ENCODE results near the gene PGBD1. TPM values are rescaled to one million over a fixed set of nuclear protein-coding genes. Genes with fewer than 3 reads are reported as not detected.

The PGBD1 gene
- total and polyA plus RNA-seq, 10 donors, result 1.6 to 7.8 (median 3.4) TPM

- DNase-seq, result no peak
- H3K36me3 ChIP-seq, result no peaks in the 10 kb centered on the region
- H3K4me1 ChIP-seq, result peaks cover 11 to 38% (median 30%) of the 10 kb centered on the region in 6 donors
- intact Hi-C loops (cut with DNase I; ENCODE audit: low total_unique reads), result no loop called here
- 50 to 60% (median 57%) methylated on average over 4 of the region's 4 CpGs for whole genome bisulfite sequencing, 5 donors
- H3K4me3 ChIP-seq, result no peak overlapping the region
- H3K27me3 ChIP-seq (replicated peaks in 1 of 7), result no peaks in the 10 kb centered on the region
- H3K27ac ChIP-seq, result no peak overlapping the region
- H3K9me3 ChIP-seq, result peaks cover 0 to 16% (median 12%) of the 10 kb centered on the region in 8 donors
- no peak for TF ChIP-seq POLR2AphosphoS5 (IDR thresholded peaks at IDR 0.05)
- TF ChIP-seq, protein P1, sequence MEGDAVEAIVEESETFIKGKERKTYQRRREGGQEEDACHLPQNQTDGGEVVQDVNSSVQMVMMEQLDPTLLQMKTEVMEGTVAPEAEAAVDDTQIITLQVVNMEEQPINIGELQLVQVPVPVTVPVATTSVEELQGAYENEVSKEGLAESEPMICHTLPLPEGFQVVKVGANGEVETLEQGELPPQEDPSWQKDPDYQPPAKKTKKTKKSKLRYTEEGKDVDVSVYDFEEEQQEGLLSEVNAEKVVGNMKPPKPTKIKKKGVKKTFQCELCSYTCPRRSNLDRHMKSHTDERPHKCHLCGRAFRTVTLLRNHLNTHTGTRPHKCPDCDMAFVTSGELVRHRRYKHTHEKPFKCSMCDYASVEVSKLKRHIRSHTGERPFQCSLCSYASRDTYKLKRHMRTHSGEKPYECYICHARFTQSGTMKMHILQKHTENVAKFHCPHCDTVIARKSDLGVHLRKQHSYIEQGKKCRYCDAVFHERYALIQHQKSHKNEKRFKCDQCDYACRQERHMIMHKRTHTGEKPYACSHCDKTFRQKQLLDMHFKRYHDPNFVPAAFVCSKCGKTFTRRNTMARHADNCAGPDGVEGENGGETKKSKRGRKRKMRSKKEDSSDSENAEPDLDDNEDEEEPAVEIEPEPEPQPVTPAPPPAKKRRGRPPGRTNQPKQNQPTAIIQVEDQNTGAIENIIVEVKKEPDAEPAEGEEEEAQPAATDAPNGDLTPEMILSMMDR (IDR thresholded peaks at IDR 0.05 in 8 of 11, conservative IDR thresholded peaks at IDR 0.05 in 3 of 11), result no peak
- no peak for TF ChIP-seq POLR2A (IDR thresholded peaks at IDR 0.05)
Measured at GRCh38 chr6:28264834-28265401, 16.5 kb upstream of the PGBD1 start.

GRCh38 chr6:28266563-28266961 lies 14.8 kb upstream of the PGBD1 start:
- no peak for DNase-seq
- Histone ChIP-seq H3K27ac (peak overlapping the region; percentile 85 to 94 (median 88)), H3K36me3 (peaks cover 0 to 4% (median 0%) of the 10 kb centered on the region in 6 donors), H3K4me1 (peaks cover 11 to 44% (median 30%) of the 10 kb centered on the region in 6 donors), H3K9me3 (no peaks in the 10 kb centered on the region), H3K4me3 (peak overlapping the region; percentile 59 to 78 (median 68)), H3K27me3 (replicated peaks in 1 of 7) (no peaks in the 10 kb centered on the region)
- WGBS, 5 donors, result 7 to 11% (median 9%) methylated on average over 5 of the region's 5 CpGs
- intact Hi-C loops (cut with DNase I; ENCODE audit: low total_unique reads), result no loop called here
- no peak for TF ChIP-seq POLR2A (IDR thresholded peaks at IDR 0.05)
- TF ChIP-seq, protein P1 (IDR thresholded peaks at IDR 0.05 in 8 of 11, conservative IDR thresholded peaks at IDR 0.05 in 3 of 11), result no peak
- TF ChIP-seq POLR2AphosphoS5 (IDR thresholded peaks at IDR 0.05), result no peak

DNA sequence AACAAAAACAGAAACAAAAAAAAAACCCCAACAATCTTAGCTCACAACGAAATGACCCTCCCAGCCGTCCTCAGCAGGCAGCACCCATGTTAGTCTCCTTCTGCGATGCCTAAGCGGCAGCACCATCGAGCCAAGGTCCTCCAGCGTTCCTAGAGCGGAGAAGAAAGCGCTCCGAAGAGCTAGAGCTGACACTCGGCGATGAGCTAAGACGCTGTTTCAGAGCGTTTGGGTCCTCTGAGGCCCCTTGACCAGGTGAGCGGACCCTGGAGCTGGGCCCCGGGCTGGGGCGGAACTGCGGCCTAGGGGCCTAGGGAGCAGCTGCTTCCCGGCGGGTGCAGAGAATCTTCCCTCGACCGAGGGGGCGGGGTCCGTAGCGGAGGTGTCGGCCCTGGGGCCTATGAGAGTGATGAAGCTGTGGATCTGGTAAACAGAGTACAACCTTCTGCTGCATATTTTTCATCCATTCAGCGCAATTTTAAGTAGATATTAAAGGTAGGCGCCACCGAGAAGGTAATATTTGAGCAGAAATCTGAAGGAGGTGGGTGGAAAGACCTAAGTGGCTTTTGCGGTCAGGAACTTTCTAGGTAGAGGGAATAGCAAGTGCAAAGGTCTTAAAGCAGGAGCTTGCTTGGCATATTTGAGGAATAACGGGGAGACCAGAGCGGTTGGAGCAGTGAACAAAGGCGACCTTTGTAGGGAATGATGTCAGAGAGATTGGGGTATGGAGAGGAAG lies 14.2 kb upstream of the PGBD1 start, which contains the start of gene ZSCAN26:
Gene ZSCAN26 (plus strand): TSS at position 182 of the 733 bp plus-strand sequence. CDS start 4,777 bp downstream, outside the sequence.
- Histone ChIP-seq H3K4me3 (peak within 1 kb of the TSS; percentile 59 to 78 (median 68)), H3K4me1 (peaks cover 11 to 44% (median 30%) of the 10 kb centered on the region in 6 donors), H3K36me3 (peaks cover 0 to 10% (median 5%) of the 10 kb centered on the region in 6 donors), H3K27me3 (replicated peaks in 1 of 7) (no peaks in the 10 kb centered on the region), H3K27ac (peak within 1 kb of the TSS; percentile 85 to 94 (median 88)), H3K9me3 (no peaks in the 10 kb centered on the region)
- TF ChIP-seq POLR2A (IDR thresholded peaks at IDR 0.05), result peak in 1 of 3 donors; percentile 41
- TF ChIP-seq POLR2AphosphoS5 (IDR thresholded peaks at IDR 0.05), result peak; percentile 89 to 91 (median 90)
- TF ChIP-seq, protein P1 (IDR thresholded peaks at IDR 0.05 in 8 of 11, conservative IDR thresholded peaks at IDR 0.05 in 3 of 11), result no peak
- peak; percentile 94 for DNase-seq
- 0 to 1% (median 1%) methylated on average over 31 to 32 of the region's 32 CpGs for WGBS, 5 donors
- intact Hi-C loops (cut with DNase I; ENCODE audit: low total_unique reads), result no loop called here

DNA sequence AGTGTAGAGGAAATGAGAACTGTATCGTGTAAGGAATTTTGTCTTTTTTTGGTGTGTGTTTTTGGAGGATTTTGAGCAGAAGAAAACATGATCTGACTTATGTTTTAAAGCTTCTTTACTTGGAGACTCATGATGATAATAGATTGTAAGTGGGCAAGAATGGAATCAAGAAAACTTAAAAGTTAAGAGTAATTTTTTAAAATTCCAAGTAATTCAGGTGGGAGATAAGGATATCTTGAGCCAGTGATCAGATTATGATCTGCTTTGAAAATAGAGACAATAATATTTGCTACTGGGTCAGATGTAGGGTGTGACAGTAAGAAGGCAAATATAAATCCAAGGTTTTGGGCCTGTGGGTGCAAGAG lies 13.7 kb upstream of the PGBD1 start:
- H3K36me3 ChIP-seq, result peaks cover 0 to 15% (median 10%) of the 10 kb centered on the region in 6 donors
- peak overlapping the region in 7 of 8 donors; percentile 87 to 94 (median 89) for H3K27ac ChIP-seq
- no peaks in the 10 kb centered on the region for H3K27me3 ChIP-seq (replicated peaks in 1 of 7)
- TF ChIP-seq POLR2AphosphoS5 (IDR thresholded peaks at IDR 0.05) (no peak), POLR2A (IDR thresholded peaks at IDR 0.05) (no peak)
- TF ChIP-seq, protein P1 (IDR thresholded peaks at IDR 0.05 in 8 of 11, conservative IDR thresholded peaks at IDR 0.05 in 3 of 11), result no peak
- peak overlapping the region; percentile 59 to 78 (median 68) for H3K4me3 ChIP-seq
- H3K4me1 ChIP-seq, result peaks cover 11 to 44% (median 30%) of the 10 kb centered on the region in 6 donors
- intact Hi-C loops (cut with DNase I; ENCODE audit: low total_unique reads), result no loop called here
- DNase-seq, result no peak
- H3K9me3 ChIP-seq, result no peaks in the 10 kb centered on the region
- WGBS, 5 donors, result 2 to 7% (median 3%) methylated on average over 1 of the region's 1 CpG
